ENCODE results near the gene ADAM12.

The ADAM12 gene

DNA sequence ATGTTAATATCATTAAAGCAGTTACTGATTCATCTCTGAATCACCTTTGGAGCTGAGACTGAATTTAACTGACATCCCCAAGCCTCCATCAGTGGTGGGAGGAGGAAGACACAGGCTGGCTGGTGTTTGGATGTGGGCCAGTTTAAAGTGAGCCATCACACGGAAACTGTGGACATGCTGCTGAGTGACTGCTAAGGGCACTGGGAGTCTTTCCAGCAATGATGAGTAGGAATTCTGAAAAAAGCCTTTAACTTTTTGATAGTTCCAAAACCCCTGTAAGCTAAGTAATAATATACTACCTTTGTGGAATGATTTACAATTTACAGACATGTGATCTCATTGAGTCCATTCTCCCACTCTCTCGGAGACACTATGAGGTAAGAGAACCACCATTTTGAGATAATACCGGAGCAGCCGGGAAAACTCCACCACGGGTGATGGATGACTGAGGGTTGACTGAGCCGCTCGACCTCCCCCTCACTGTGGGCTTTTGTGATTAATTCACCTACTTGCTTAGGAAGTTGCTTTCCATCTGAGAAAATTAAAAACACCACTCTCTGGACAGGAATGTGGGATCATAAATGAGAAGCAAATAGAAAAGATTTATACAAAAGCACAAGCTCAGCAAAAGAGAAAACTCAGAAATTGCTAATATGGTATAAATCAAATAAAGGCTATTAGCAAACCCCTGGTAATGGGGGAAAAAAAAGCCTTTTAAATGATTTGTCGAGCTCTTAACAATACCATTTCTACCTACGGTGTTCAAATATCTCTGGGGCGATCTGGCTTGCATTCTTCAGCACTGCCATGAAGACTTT is 297.2 kb downstream of the ADAM12 start:
- no peak for FAIRE-seq
- no peak for DNase-seq (ENCODE audit: insufficient read length, low spot score)
- TF ChIP-seq POU2F2 (IDR thresholded peaks at IDR 0.05; ENCODE audit: low read depth, low read length) (no peak), PAX5 (IDR thresholded peaks at IDR 0.05; ENCODE audit: insufficient read depth, low read length, severe bottlenecking) (no peak), POLR2A (IDR thresholded peaks at IDR 0.05; ENCODE audit: low read depth, low read length) (no peak), SPI1 (IDR thresholded peaks at IDR 0.05; ENCODE audit: low read depth, low read length) (no peak), POLR2AphosphoS5 (IDR thresholded peaks at IDR 0.05; ENCODE audit: low read depth, low read length) (no peak), TAF1 (IDR thresholded peaks at IDR 0.05; ENCODE audit: low read depth, low read length) (no peak)

DNA sequence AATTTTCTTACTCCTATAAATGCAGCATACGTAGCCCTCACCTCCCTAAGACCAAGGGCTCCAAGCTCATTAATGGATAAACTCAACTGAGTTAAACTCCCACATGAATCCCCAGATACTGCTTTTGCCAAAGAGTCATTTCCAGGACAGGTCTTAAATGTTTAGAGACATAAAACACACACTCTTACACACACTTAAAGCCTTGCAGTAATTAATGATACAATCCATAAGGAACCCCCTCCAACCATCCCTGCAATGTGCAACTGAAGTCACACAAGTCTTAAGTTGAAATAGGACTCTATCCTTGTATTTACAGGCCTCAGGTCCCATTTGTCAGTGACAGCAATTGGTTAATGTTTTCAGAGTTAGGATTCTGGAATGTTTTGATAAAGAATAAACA is 297.8 kb downstream of the ADAM12 start:
- no peak for FAIRE-seq
- no peak for DNase-seq (ENCODE audit: insufficient read length, low spot score)
- TF ChIP-seq POU2F2 (IDR thresholded peaks at IDR 0.05; ENCODE audit: low read depth, low read length) (no peak), TAF1 (IDR thresholded peaks at IDR 0.05; ENCODE audit: low read depth, low read length) (no peak), POLR2AphosphoS5 (IDR thresholded peaks at IDR 0.05; ENCODE audit: low read depth, low read length) (no peak), SPI1 (IDR thresholded peaks at IDR 0.05; ENCODE audit: low read depth, low read length) (no peak), PAX5 (IDR thresholded peaks at IDR 0.05; ENCODE audit: insufficient read depth, low read length, severe bottlenecking) (no peak), POLR2A (IDR thresholded peaks at IDR 0.05; ENCODE audit: low read depth, low read length) (no peak)

DNA sequence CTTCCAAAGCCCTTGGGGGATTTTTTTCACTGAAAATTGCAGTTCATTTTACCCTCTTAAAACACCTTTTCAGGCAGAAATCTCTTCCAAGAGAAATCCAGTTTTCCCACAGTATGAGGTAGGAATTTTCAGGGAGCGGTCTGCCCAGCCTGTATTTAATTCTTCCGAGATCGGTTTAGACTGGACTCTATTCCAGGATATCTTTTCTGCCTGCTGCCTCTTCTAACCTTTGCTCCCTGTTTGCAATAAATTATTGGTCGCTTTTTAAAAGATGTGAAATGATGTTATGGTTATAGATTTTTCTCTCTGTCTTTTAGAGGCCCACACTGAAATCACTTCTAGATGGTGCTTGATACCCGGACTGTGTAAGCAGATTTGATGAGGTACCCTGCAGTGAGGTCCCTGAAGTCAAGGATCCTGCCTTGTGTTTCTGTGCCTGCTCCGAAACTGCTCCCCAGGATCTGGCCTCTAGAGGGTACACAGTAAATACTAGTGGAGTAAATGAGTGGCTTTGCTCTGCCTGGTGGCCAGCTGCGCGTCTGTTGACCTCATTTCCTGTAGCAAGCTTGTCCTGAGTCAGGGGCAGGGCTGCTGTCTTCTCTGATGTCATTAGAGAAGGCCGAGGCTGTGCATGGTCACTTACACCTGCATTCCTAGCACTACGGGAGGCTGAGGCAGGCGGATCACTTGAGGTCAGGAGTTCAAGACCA is 300.3 kb downstream of the ADAM12 start:
- FAIRE-seq (no peak), DNase-seq (ENCODE audit: insufficient read length, low spot score) (no peak)
- TF ChIP-seq PAX5 (IDR thresholded peaks at IDR 0.05; ENCODE audit: insufficient read depth, low read length, severe bottlenecking) (no peak), POU2F2 (IDR thresholded peaks at IDR 0.05; ENCODE audit: low read depth, low read length) (no peak), POLR2A (IDR thresholded peaks at IDR 0.05; ENCODE audit: low read depth, low read length) (no peak), SPI1 (IDR thresholded peaks at IDR 0.05; ENCODE audit: low read depth, low read length) (no peak), TAF1 (IDR thresholded peaks at IDR 0.05; ENCODE audit: low read depth, low read length) (no peak), POLR2AphosphoS5 (IDR thresholded peaks at IDR 0.05; ENCODE audit: low read depth, low read length) (no peak)

GRCh38 chr10:126087153-126087680 is 301.1 kb downstream of the ADAM12 start:
- no peak for FAIRE-seq
- no peak for DNase-seq (ENCODE audit: insufficient read length, low spot score)
- TF ChIP-seq PAX5 (IDR thresholded peaks at IDR 0.05; ENCODE audit: insufficient read depth, low read length, severe bottlenecking) (no peak), SPI1 (IDR thresholded peaks at IDR 0.05; ENCODE audit: low read depth, low read length) (no peak), POU2F2 (IDR thresholded peaks at IDR 0.05; ENCODE audit: low read depth, low read length) (no peak), TAF1 (IDR thresholded peaks at IDR 0.05; ENCODE audit: low read depth, low read length) (no peak), POLR2A (IDR thresholded peaks at IDR 0.05; ENCODE audit: low read depth, low read length) (no peak), POLR2AphosphoS5 (IDR thresholded peaks at IDR 0.05; ENCODE audit: low read depth, low read length) (no peak)

- no peak for DNase-seq (ENCODE audit: insufficient read length, low spot score)
- FAIRE-seq = no peak
- TF ChIP-seq POLR2A (IDR thresholded peaks at IDR 0.05; ENCODE audit: low read depth, low read length) (no peak), POLR2AphosphoS5 (IDR thresholded peaks at IDR 0.05; ENCODE audit: low read depth, low read length) (no peak), SPI1 (IDR thresholded peaks at IDR 0.05; ENCODE audit: low read depth, low read length) (no peak), TAF1 (IDR thresholded peaks at IDR 0.05; ENCODE audit: low read depth, low read length) (no peak), PAX5 (IDR thresholded peaks at IDR 0.05; ENCODE audit: insufficient read depth, low read length, severe bottlenecking) (no peak)
These were observed 302.5 kb downstream of the ADAM12 start for GRCh38 chr10:126085806-126086205.

- no peak for FAIRE-seq
- DNase-seq (ENCODE audit: insufficient read length, low spot score) = no peak
These were observed 303.9 kb downstream of the ADAM12 start for GRCh38 chr10:126084369-126084768.

GRCh38 chr10:126083009-126083408 is 305.3 kb downstream of the ADAM12 start:
- no peak for TF ChIP-seq POLR2A (IDR thresholded peaks at IDR 0.05; ENCODE audit: low read depth, low read length)
- DNase-seq (ENCODE audit: insufficient read length, low spot score) (no peak), FAIRE-seq (no peak)

More at GRCh38 chr10:126084369-126084768, 303.9 kb downstream of the ADAM12 start:
- TF ChIP-seq POLR2AphosphoS5 (IDR thresholded peaks at IDR 0.05; ENCODE audit: low read depth, low read length) = no peak
- TF ChIP-seq PAX5 (IDR thresholded peaks at IDR 0.05; ENCODE audit: insufficient read depth, low read length, severe bottlenecking) = no peak

DNA sequence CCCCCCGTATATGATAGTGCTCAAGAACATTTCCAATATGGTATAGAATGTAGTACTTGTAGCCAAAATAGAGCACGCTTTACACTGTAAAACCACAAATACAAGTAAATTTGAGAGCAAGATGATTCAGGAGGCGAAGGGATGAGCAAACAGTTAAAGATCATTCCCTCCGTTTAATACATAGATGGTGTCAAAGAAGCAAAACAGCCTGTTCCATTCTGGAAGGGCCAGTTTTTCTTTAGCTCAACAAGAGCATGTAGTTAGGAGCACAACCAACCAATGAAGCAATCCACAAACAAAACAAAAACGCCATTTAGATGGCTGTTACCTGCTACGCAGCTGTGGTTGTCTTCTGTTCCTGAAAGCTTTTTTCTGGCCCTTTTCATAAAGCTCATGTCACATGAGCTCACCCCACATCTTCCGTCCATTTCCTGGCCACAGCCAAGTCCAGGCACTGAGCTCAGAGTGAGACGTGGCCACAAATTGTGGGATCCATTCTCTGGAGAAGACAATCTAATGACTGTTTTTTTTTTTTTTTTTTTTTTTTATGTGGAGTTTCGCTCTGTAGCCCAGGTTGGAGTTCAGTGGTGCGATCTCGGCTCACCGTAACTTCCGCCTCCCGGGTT is 306.3 kb downstream of the ADAM12 start:
- no peak for FAIRE-seq
- DNase-seq (ENCODE audit: insufficient read length, low spot score) = no peak
- TF ChIP-seq PAX5 (IDR thresholded peaks at IDR 0.05; ENCODE audit: insufficient read depth, low read length, severe bottlenecking) (no peak), TAF1 (IDR thresholded peaks at IDR 0.05; ENCODE audit: low read depth, low read length) (no peak)

- no peak for DNase-seq (ENCODE audit: insufficient read length, low spot score)
- TF ChIP-seq POLR2A (IDR thresholded peaks at IDR 0.05; ENCODE audit: low read depth, low read length) (no peak), PAX5 (IDR thresholded peaks at IDR 0.05; ENCODE audit: insufficient read depth, low read length, severe bottlenecking) (no peak), SPI1 (IDR thresholded peaks at IDR 0.05; ENCODE audit: low read depth, low read length) (no peak), POU2F2 (IDR thresholded peaks at IDR 0.05; ENCODE audit: low read depth, low read length) (no peak), POLR2AphosphoS5 (IDR thresholded peaks at IDR 0.05; ENCODE audit: low read depth, low read length) (no peak), TAF1 (IDR thresholded peaks at IDR 0.05; ENCODE audit: low read depth, low read length) (no peak)
- FAIRE-seq = no peak
These were observed 307.3 kb downstream of the ADAM12 start for GRCh38 chr10:126080879-126081411.

All from GM12891 (cell line).